Sigmoid colon (tissue), 4 donors: ENCODE measurements around the gene PPIB.

ENCODE experiments used
- EP300 ChIP-seq, 4 donors: sonication (generic); formaldehyde crosslinking; IDR thresholded peaks; one replicate each; pipeline ENCODE4 v1.6.1; 2017; ENCODE audit warnings: antibody characterized with exemption in 4 of 4
- POLR2A ChIP-seq, 2 donors: fragments of 450-650 bp; IDR thresholded peaks; one replicate each; pipeline ENCODE4 v1.6.1; 2016; ENCODE audit warnings: antibody characterized with exemption in 2 of 2, mild to moderate bottlenecking in 2 of 2, moderate library complexity in 2 of 2
- POLR2AphosphoS5 ChIP-seq, 4 donors: sonication (generic); formaldehyde crosslinking; IDR thresholded peaks; one replicate each; pipeline ENCODE4 v1.6.1; 2017; ENCODE audit warnings: antibody characterized with exemption in 4 of 4
- TF ChIP-seq, protein P1 (sequence below), 4 experiments: fragments of 450-650 bp in 3 of 4; fragments of 200-600 bp in 1 of 4; IDR thresholded peaks; one replicate each; pipeline ENCODE4 v1.5.1; 2016 to 2019; ENCODE audit warnings: antibody characterized with exemption in 4 of 4, mild to moderate bottlenecking in 3 of 4, moderate library complexity in 2 of 4

GRCh38 chr15:64131547-64131946 lies 31.3 kb downstream of the PPIB start:
- TF ChIP-seq POLR2A (IDR thresholded peaks at IDR 0.05) (no peak), POLR2AphosphoS5 (IDR thresholded peaks at IDR 0.05) (no peak), EP300 (IDR thresholded peaks at IDR 0.05) (no peak)
- TF ChIP-seq, protein P1, sequence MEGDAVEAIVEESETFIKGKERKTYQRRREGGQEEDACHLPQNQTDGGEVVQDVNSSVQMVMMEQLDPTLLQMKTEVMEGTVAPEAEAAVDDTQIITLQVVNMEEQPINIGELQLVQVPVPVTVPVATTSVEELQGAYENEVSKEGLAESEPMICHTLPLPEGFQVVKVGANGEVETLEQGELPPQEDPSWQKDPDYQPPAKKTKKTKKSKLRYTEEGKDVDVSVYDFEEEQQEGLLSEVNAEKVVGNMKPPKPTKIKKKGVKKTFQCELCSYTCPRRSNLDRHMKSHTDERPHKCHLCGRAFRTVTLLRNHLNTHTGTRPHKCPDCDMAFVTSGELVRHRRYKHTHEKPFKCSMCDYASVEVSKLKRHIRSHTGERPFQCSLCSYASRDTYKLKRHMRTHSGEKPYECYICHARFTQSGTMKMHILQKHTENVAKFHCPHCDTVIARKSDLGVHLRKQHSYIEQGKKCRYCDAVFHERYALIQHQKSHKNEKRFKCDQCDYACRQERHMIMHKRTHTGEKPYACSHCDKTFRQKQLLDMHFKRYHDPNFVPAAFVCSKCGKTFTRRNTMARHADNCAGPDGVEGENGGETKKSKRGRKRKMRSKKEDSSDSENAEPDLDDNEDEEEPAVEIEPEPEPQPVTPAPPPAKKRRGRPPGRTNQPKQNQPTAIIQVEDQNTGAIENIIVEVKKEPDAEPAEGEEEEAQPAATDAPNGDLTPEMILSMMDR (IDR thresholded peaks at IDR 0.05): no peak
